PC-3 (cell line): ENCODE measurements around the gene AARSD1. TPM values are rescaled to one million over a fixed set of nuclear protein-coding genes. Genes with fewer than 3 reads are reported as not detected.
A peak's percentile ranks its signal among the peaks of the same experiment; 100 is the strongest.

Experiments
- ATAC-seq: fragments of 200-7000 bp; cut with Tn5 transposase; 2 replicates; pipeline ENCODE4 v1.9.1; 2020; ENCODE audit warnings: mild to moderate bottlenecking, moderate library complexity
- BruUV-seq: library from RNA; stranded (reverse); fragments of 400-500 nt; replicated peaks from 2 replicates; lab custom pipeline; 2021; lab: Mats Ljungman, UMichigan
- CTCF ChIA-PET: fragments of 300-600 bp; sonication (Branson Sonifier 250); formaldehyde crosslinking; loops from one replicate; lab custom pipeline; 2022; ENCODE audit warnings: antibody characterized with exemption; lab: Charles Lee
- POLR2A ChIA-PET: fragments of 300-600 bp; sonication (Branson Sonifier 250); formaldehyde crosslinking; loops from one replicate; lab custom pipeline; 2022; ENCODE audit warnings: antibody characterized with exemption; ENCODE audit not compliant: unreplicated experiment; lab: Charles Lee
- DNase-seq: peaks from one replicate; pipeline ENCODE4 v3.0.0-alpha.2; 2015
- H2AFZ ChIP-seq: fragments of 300-600 bp; sonication (generic); 2 replicates; pipeline ENCODE4 v1.6.0; 2016; ENCODE audit warnings: antibody characterized with exemption, low read length
- H3F3A ChIP-seq: fragments of 300-600 bp; sonication (generic); one replicate; pipeline ENCODE4 v1.6.0; 2017; ENCODE audit warnings: antibody characterized with exemption, low read length, control low read depth, mild to moderate bottlenecking; ENCODE audit not compliant: unreplicated experiment
- H3K27ac ChIP-seq: fragments of 300-600 bp; sonication (generic); 2 replicates; pipeline ENCODE4 v1.5.1; 2016; ENCODE audit warnings: mild to moderate bottlenecking, low read length
- H3K27me3 ChIP-seq: fragments of 300-600 bp; sonication (generic); 2 replicates; pipeline ENCODE4 v1.6.1; 2016; ENCODE audit warnings: low read length, mixed read lengths
- H3K36me3 ChIP-seq: fragments of 300-600 bp; sonication (generic); 2 replicates; pipeline ENCODE4 v1.6.1; 2016; ENCODE audit warnings: low read depth, mixed run types, low read length, mixed read lengths
- H3K4me1 ChIP-seq: fragments of 300-600 bp; sonication (generic); 2 replicates; pipeline ENCODE4 v1.5.1; 2016; ENCODE audit warnings: low read length; ENCODE audit not compliant: insufficient read depth
- H3K4me2 ChIP-seq: fragments of 300-600 bp; sonication (generic); 2 replicates; pipeline ENCODE4 v1.6.0; 2016; ENCODE audit warnings: low read length
- H3K4me3 ChIP-seq: fragments of 300-600 bp; sonication (generic); 2 replicates; pipeline ENCODE4 v1.5.1; 2016; ENCODE audit warnings: mild to moderate bottlenecking, low read length, mixed read lengths
- H3K79me2 ChIP-seq: fragments of 300-600 bp; sonication (generic); 2 replicates; pipeline ENCODE4 v1.6.1; 2017; ENCODE audit warnings: low read length, mixed read lengths
- H3K9ac ChIP-seq: fragments of 300-600 bp; sonication (generic); 2 replicates; pipeline ENCODE4 v1.6.0; 2016; ENCODE audit warnings: mild to moderate bottlenecking, low read length
- H3K9me2 ChIP-seq: fragments of 300-600 bp; sonication (generic); replicated peaks from 2 replicates; pipeline ENCODE4 v1.6.1; 2016; ENCODE audit warnings: mixed run types, low read length, mixed read lengths
- H3K9me3 ChIP-seq: fragments of 300-600 bp; sonication (generic); 2 replicates; pipeline ENCODE4 v1.6.1; 2016; ENCODE audit warnings: low read length, mixed read lengths
- H4K20me1 ChIP-seq: fragments of 300-600 bp; sonication (generic); 2 replicates; pipeline ENCODE4 v1.6.1; 2016; ENCODE audit warnings: low read length, mixed read lengths
- EZH2 ChIP-seq: fragments of 300-600 bp; sonication (generic); IDR thresholded peaks from one replicate; pipeline ENCODE4 v1.6.1; 2017; ENCODE audit warnings: antibody characterized with exemption, mild to moderate bottlenecking, low read length; ENCODE audit not compliant: unreplicated experiment
- EZH2phosphoT487 ChIP-seq: fragments of 300-600 bp; sonication (generic); IDR thresholded peaks from 2 replicates; pipeline ENCODE4 v1.6.1; 2018; ENCODE audit warnings: mild to moderate bottlenecking, antibody characterized with exemption, low read length, borderline replicate concordance
- intact Hi-C: fragments of 100-400 bp; cut with micrococcal nuclease; formaldehyde crosslinking; loops from 2 replicates; pipeline ENCODE4 v1.9.0; 2023
- total RNA-seq: library from RNA; depleted of rRNA; stranded (reverse); fragments of >200 nt; gene quantifications from 2 replicates; pipeline ENCODE4 v1.2.3, GENCODE V29; 2014
- TF ChIP-seq, protein P1 (sequence below): fragments of 300-600 bp; sonication (generic); conservative IDR thresholded peaks from 2 replicates; pipeline ENCODE4 v1.5.1; 2017; ENCODE audit warnings: antibody characterized with exemption, low read depth, mild to moderate bottlenecking, low read length

Gene AARSD1
- total RNA-seq, 1 experiment from 2014 or later, result 32.5 TPM

DNA sequence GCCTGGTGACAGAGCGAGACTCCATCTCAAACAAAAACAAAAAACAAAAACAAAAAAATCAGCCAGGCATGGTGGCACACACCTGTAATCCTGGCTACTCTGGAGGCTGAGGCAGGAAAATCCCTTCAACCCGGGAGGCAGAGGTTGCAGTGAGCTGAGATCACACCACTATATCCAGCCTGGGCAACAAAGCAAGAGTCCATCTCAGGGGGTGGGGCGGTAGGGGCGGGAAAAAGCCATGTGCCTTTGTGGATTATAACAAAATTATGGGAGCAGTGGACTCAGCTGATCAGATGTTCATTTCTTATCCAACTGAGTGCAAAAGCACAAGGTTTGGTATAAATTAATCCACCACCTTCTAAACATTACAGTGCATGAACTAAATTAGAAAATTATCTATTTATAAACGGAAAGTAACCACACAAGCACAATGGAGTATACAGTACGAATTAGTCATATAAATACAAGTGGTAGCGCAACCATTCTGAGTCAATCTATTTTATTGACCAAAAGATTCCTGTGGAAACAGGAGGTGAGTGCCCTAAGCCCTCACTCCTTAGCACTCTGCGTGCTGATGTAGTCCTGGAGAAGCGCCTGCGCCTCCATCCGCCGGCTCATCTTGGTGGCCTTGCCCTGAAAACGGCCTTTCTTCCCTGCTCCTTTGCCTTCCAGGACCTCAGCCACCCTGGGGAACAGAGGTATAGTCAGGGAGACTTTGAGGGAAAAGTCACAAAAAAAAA lies 14.0 kb downstream of the AARSD1 start:
- no TSS peak for BruUV-seq
- CTCF ChIA-PET, result no interaction called here

DNA sequence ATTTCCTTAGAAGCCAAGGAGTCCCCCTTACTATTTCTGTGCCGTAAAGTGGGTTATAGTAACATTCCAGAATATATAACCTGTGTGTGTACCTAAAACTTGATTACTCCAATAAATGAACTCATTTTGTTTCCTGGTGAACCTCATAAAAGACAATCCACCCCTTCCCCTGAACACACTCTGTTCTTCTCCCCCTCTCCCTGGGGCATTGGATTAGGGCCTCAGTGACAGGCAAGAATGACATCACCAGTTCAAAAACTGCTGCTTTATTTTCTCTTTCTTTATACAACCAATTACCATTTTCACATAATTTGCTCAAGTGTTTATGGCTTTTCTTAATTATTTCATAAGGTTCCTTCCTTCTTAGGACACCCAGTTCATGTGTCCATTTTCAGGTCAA lies 17.4 kb downstream of the AARSD1 start:
- no peaks in the 10 kb centered on the region for H3K4me1 ChIP-seq
- H3K9me3 ChIP-seq, result no peaks in the 10 kb centered on the region
- ChIA-PET CTCF (no interaction called here), POLR2A (no interaction called here)
- no peaks in the 10 kb centered on the region for H3K79me2 ChIP-seq
- no peak overlapping the region for H3K4me3 ChIP-seq
- no peak overlapping the region for H3K9ac ChIP-seq
- no peaks in the 10 kb centered on the region for H3F3A ChIP-seq
- no peak overlapping the region for H3K4me2 ChIP-seq
- DNase-seq (no peak), ATAC-seq (no peak; the same call in 1 of the 2 replicates)
- BruUV-seq, result no TSS peak
- H3K27me3 ChIP-seq, result no peaks in the 10 kb centered on the region
- intact Hi-C loops, result no loop called here
- H2AFZ ChIP-seq, result no peak overlapping the region
- H3K36me3 ChIP-seq, result no peaks in the 10 kb centered on the region
- TF ChIP-seq, protein P1, sequence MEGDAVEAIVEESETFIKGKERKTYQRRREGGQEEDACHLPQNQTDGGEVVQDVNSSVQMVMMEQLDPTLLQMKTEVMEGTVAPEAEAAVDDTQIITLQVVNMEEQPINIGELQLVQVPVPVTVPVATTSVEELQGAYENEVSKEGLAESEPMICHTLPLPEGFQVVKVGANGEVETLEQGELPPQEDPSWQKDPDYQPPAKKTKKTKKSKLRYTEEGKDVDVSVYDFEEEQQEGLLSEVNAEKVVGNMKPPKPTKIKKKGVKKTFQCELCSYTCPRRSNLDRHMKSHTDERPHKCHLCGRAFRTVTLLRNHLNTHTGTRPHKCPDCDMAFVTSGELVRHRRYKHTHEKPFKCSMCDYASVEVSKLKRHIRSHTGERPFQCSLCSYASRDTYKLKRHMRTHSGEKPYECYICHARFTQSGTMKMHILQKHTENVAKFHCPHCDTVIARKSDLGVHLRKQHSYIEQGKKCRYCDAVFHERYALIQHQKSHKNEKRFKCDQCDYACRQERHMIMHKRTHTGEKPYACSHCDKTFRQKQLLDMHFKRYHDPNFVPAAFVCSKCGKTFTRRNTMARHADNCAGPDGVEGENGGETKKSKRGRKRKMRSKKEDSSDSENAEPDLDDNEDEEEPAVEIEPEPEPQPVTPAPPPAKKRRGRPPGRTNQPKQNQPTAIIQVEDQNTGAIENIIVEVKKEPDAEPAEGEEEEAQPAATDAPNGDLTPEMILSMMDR, result no peak
- no peak for TF ChIP-seq EZH2phosphoT487
- no peak for TF ChIP-seq EZH2
- H4K20me1 ChIP-seq, result no peaks in the 10 kb centered on the region
- H3K27ac ChIP-seq, result no peak overlapping the region
- H3K9me2 ChIP-seq, result no peaks in the 10 kb centered on the region

More for the DNA sequence above, 14.0 kb downstream of the AARSD1 start:
- intact Hi-C loops, result no loop called here
- Histone ChIP-seq H3K27ac (no peak overlapping the region), H2AFZ (no peak overlapping the region), H4K20me1 (no peaks in the 10 kb centered on the region), H3K9ac (no peak overlapping the region), H3K9me2 (no peaks in the 10 kb centered on the region), H3F3A (no peaks in the 10 kb centered on the region), H3K4me1 (no peaks in the 10 kb centered on the region), H3K4me3 (no peak overlapping the region), H3K27me3 (no peaks in the 10 kb centered on the region), H3K9me3 (no peaks in the 10 kb centered on the region), H3K36me3 (peaks cover 7% of the 10 kb centered on the region), H3K4me2 (no peak overlapping the region), H3K79me2 (no peaks in the 10 kb centered on the region)
- TF ChIP-seq, protein P1, result no peak
- no peak for TF ChIP-seq EZH2
- no peak for TF ChIP-seq EZH2phosphoT487
- POLR2A ChIA-PET, result no interaction called here
- DNase-seq (no peak), ATAC-seq (no peak)

DNA sequence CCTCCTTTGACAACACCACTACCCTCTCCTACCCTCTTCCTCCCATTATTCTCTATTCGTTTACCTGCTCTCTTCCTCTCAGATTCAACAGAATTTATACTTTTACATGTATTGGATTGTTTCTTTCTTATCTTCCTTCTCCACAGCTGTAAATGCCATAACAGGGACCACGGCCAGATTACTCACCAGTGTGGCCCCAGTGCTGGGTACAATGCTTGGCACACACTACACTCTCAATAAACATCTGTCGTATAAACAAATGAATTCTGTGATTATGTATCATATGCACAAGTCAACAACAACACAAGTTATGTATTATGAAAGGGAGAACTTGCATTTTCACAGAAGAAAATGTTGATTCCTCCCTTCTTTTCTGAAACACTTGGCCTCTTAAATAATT lies 20.0 kb downstream of the AARSD1 start:
- H3K4me1 ChIP-seq, result no peaks in the 10 kb centered on the region
- intact Hi-C loops, result no loop called here
- no peak overlapping the region for H3K4me2 ChIP-seq
- no peaks in the 10 kb centered on the region for H4K20me1 ChIP-seq
- H3K27me3 ChIP-seq, result no peaks in the 10 kb centered on the region
- POLR2A ChIA-PET, result no interaction called here
- no peak for DNase-seq
- peak; percentile 54 for ATAC-seq
- H3K36me3 ChIP-seq, result no peaks in the 10 kb centered on the region
- H2AFZ ChIP-seq, result no peak overlapping the region
- TF ChIP-seq, protein P1, result no peak
- TF ChIP-seq EZH2, result no peak
- no peak for TF ChIP-seq EZH2phosphoT487
- H3K79me2 ChIP-seq, result no peaks in the 10 kb centered on the region
- H3K27ac ChIP-seq, result no peak overlapping the region
- H3K4me3 ChIP-seq, result no peak overlapping the region
- no peaks in the 10 kb centered on the region for H3K9me3 ChIP-seq
- CTCF ChIA-PET, result no interaction called here
- BruUV-seq, result no TSS peak
- H3K9ac ChIP-seq, result no peak overlapping the region
- no peaks in the 10 kb centered on the region for H3K9me2 ChIP-seq
- H3F3A ChIP-seq, result no peaks in the 10 kb centered on the region
